ENCODE data around the gene TXLNB.
A peak's percentile ranks its signal among the peaks of the same experiment; 100 is the strongest.

Gene TXLNB

DNA sequence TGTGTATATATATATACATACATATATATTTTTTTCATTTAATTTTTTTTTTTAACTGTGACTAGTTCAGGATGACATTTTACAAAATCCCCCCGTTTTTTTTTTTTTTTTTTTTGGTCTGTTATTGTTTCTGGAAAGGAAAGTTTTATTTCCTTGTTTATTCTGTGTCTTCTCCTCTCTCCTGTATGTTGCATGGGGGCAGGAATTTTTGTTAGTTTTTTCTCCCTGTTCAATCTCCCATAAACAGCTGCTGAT is 32.4 kb upstream of the TXLNB start:
- Mint-ChIP-seq H3K27me3 (ENCODE audit: low read depth) (no peaks in the 10 kb centered on the region), H3K4me3 (peak overlapping the region; percentile 47), H3K36me3 (ENCODE audit: low read depth) (peaks cover 20% of the 10 kb centered on the region), H3K27ac (peak overlapping the region; percentile 98), H3K9me3 (peaks cover 21% of the 10 kb centered on the region), H3K4me1 (ENCODE audit: low read depth) (peaks cover 20% of the 10 kb centered on the region)

DNA sequence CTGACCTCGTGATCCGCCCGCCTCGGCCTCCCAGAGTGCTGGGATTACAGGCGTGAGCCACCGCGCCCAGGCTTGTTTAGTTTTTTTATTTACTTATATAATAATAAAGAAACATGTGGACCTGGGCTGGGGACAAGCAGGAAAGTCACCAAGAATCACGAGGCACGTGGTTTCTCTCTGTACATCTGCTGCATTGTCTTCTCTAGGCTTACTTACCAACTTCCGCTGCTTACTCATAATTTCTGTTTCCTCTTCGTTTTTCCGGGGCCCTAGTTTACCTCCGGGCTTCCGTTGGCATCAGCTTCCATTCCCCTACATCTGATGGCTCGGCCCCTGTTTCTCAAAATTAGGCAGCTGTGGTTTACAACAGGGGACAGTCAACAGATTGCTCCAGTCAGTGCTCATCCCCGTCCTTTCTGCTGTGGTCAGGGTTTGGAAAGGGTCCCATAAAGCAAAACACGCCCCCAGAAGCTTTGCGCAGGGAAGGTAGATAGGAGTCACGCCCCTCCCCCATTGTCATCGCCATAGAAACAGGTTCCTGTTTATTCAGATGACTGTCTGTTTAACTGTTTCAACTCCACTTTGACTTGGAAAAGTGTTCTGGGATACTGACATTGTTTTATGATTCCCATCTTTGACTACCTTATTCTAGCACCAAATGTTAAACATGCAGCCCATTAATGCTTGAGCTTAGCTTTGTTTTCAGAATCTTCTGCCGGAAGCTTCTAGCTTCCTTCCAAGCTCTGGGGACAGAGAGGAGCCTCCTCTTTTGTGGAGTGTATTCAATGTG is 31.9 kb upstream of the TXLNB start:
- peaks cover 20% of the 10 kb centered on the region for H3K4me1 Mint-ChIP-seq (ENCODE audit: low read depth)
- no peaks in the 10 kb centered on the region for H3K27me3 Mint-ChIP-seq (ENCODE audit: low read depth)
- H3K4me3 Mint-ChIP-seq = peak overlapping the region; percentile 83
- peak overlapping the region; percentile 98 for H3K27ac Mint-ChIP-seq
- H3K36me3 Mint-ChIP-seq (ENCODE audit: low read depth) = peaks cover 20% of the 10 kb centered on the region
- peaks cover 21% of the 10 kb centered on the region for H3K9me3 Mint-ChIP-seq

- peaks cover 22% of the 10 kb centered on the region for H3K36me3 Mint-ChIP-seq (ENCODE audit: low read depth)
- H3K27ac Mint-ChIP-seq = no peak overlapping the region
- peaks cover 22% of the 10 kb centered on the region for H3K4me1 Mint-ChIP-seq (ENCODE audit: low read depth)
- no peaks in the 10 kb centered on the region for H3K27me3 Mint-ChIP-seq (ENCODE audit: low read depth)
- no peak overlapping the region for H3K4me3 Mint-ChIP-seq
- H3K9me3 Mint-ChIP-seq = peaks cover 14% of the 10 kb centered on the region
Measured at GRCh38 chr6:139320081-139320480, 28.3 kb upstream of the TXLNB start.

DNA sequence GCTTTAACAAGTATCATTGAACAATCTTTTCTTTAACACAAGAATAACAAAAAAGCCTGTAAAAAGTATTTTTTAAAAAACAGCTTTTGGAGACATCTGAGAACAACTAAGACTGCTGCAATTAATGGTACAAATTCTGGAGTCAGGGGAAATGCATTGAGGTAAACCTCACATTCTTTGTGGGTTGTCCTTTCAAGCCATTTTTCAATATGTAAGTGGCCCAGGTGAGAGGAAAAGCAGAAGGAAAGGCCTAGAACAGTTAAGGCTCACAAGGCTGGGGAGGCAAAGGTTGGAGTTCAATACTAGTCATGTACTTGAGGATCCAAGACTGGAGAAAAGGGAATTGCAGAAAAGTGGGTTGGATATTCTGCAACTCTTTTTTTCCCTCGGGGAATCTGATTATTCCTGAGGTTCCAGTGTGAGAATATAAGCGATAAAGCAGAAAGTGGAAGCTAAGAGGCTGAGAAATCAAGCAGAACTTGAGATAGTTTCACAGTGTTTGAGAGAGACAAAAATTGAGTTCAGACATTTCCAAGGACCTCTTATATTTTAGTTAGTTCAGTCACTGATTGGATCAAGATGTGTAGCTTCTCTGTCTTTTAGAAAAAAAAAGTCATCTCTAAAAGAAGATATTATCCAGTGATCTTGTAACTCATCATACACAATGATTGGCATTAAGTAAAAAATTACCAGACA is 25.0 kb upstream of the TXLNB start:
- H3K4me1 Mint-ChIP-seq (ENCODE audit: low read depth) = peaks cover 11% of the 10 kb centered on the region
- H3K4me3 Mint-ChIP-seq = no peak overlapping the region
- H3K36me3 Mint-ChIP-seq (ENCODE audit: low read depth) = peaks cover 7% of the 10 kb centered on the region
- peaks cover 1% of the 10 kb centered on the region for H3K9me3 Mint-ChIP-seq
- H3K27ac Mint-ChIP-seq = no peak overlapping the region
- H3K27me3 Mint-ChIP-seq (ENCODE audit: low read depth) = no peaks in the 10 kb centered on the region

DNA sequence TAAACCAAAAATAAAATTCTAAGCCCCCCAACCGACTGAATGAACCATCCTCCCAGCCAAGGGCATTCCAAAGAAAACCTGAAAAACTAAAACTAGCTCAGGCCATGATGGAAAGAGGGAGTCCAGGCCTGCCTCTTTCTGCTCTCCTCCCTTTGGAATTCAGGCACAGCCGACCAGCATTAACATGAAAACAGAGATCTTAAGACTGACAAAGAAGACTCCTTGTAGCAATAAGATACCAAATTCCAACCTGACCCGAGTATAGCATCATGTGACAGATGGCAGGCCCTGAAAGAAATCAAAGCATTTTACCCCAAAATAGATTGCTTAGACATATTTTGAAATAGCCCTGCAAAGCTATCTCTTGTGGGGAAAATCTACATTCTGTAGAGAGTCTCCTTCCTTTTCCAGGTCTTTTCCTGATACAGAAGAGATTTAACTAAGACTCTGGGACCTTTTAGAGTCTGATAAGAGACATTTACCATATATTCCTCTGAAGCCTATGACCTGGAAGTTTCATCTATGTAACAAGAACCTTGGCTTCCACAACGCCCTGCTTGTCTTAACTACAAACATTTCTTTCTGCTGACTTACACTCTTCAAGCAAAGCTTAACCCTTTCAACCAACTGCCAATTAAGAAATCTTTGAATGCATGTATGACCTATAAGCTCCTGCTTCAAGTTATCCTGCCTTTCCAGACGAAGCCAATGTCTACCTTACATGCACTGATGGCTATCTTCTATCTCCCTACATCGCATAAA is 22.2 kb upstream of the TXLNB start:
- no peaks in the 10 kb centered on the region for H3K27me3 Mint-ChIP-seq (ENCODE audit: low read depth)
- H3K4me1 Mint-ChIP-seq (ENCODE audit: low read depth) = peaks cover 8% of the 10 kb centered on the region
- no peak overlapping the region for H3K27ac Mint-ChIP-seq
- H3K4me3 Mint-ChIP-seq = no peak overlapping the region
- H3K36me3 Mint-ChIP-seq (ENCODE audit: low read depth) = peaks cover 9% of the 10 kb centered on the region
- no peaks in the 10 kb centered on the region for H3K9me3 Mint-ChIP-seq

- peaks cover 9% of the 10 kb centered on the region for H3K36me3 Mint-ChIP-seq (ENCODE audit: low read depth)
- H3K27ac Mint-ChIP-seq = no peak overlapping the region
- no peaks in the 10 kb centered on the region for H3K9me3 Mint-ChIP-seq
- H3K27me3 Mint-ChIP-seq (ENCODE audit: low read depth) = no peaks in the 10 kb centered on the region
- H3K4me1 Mint-ChIP-seq (ENCODE audit: low read depth) = peaks cover 14% of the 10 kb centered on the region
- H3K4me3 Mint-ChIP-seq = no peak overlapping the region
Measured at GRCh38 chr6:139313229-139313628, 21.4 kb upstream of the TXLNB start.

- peaks cover 6% of the 10 kb centered on the region for H3K36me3 Mint-ChIP-seq (ENCODE audit: low read depth)
- no peak overlapping the region for H3K27ac Mint-ChIP-seq
- H3K4me3 Mint-ChIP-seq = no peak overlapping the region
- H3K4me1 Mint-ChIP-seq (ENCODE audit: low read depth) = peaks cover 14% of the 10 kb centered on the region
- no peaks in the 10 kb centered on the region for H3K9me3 Mint-ChIP-seq
- no peaks in the 10 kb centered on the region for H3K27me3 Mint-ChIP-seq (ENCODE audit: low read depth)
Measured at GRCh38 chr6:139311831-139312230, 20.0 kb upstream of the TXLNB start.

DNA sequence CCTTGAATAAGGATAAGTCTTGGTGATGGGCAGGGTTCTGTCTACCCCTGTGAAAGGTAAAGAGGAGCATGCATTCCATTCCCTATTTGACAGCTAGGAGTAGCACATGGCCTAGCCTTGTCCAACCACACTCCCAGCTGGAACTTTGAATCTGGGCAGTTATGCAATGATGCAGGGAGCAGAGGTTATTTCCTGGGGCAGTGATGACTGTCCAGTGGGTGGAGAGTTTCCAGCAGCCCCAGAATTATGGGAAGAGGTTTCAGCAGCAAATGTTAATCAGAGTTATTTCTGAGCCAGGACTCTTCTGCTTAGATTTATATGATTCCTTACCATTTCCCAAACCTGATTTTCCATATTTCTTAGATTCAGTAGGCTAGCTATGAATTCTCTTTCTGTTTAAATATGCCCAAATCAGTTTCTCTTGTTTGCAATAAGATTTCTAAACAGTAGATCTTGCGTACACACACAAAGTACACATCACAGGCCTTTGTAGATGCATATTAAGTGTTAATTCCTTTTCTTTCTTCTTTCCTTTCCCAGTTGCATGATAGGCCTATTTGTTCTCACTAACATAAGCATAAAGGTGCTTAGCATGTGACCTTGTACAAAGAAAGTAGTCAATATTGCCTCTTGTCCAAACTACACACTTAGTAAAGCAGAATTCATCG is 17.3 kb upstream of the TXLNB start:
- H3K4me3 Mint-ChIP-seq = no peak overlapping the region

GRCh38 chr6:139308286-139308916 is 16.6 kb upstream of the TXLNB start:
- H3K4me1 Mint-ChIP-seq (ENCODE audit: low read depth) = peaks cover 6% of the 10 kb centered on the region
- no peaks in the 10 kb centered on the region for H3K9me3 Mint-ChIP-seq
- H3K27me3 Mint-ChIP-seq (ENCODE audit: low read depth) = peaks cover 6% of the 10 kb centered on the region
- H3K4me3 Mint-ChIP-seq = no peak overlapping the region
- H3K36me3 Mint-ChIP-seq (ENCODE audit: low read depth) = peaks cover 2% of the 10 kb centered on the region
- H3K27ac Mint-ChIP-seq = no peak overlapping the region

More for the DNA sequence above, 17.3 kb upstream of the TXLNB start:
- Mint-ChIP-seq H3K27me3 (ENCODE audit: low read depth) (peaks cover 6% of the 10 kb centered on the region), H3K27ac (no peak overlapping the region), H3K4me1 (ENCODE audit: low read depth) (peaks cover 9% of the 10 kb centered on the region), H3K36me3 (ENCODE audit: low read depth) (peaks cover 2% of the 10 kb centered on the region), H3K9me3 (no peaks in the 10 kb centered on the region)

- H3K9me3 Mint-ChIP-seq = no peaks in the 10 kb centered on the region
- no peak overlapping the region for H3K4me3 Mint-ChIP-seq
- H3K4me1 Mint-ChIP-seq (ENCODE audit: low read depth) = peaks cover 8% of the 10 kb centered on the region
- peaks cover 6% of the 10 kb centered on the region for H3K27me3 Mint-ChIP-seq (ENCODE audit: low read depth)
- H3K36me3 Mint-ChIP-seq (ENCODE audit: low read depth) = peaks cover 2% of the 10 kb centered on the region
- H3K27ac Mint-ChIP-seq = no peak overlapping the region
Measured at GRCh38 chr6:139306291-139306981, 14.6 kb upstream of the TXLNB start.

GRCh38 chr6:139303185-139303584 is 11.4 kb upstream of the TXLNB start:
- peaks cover 2% of the 10 kb centered on the region for H3K4me1 Mint-ChIP-seq (ENCODE audit: low read depth)

DNA sequence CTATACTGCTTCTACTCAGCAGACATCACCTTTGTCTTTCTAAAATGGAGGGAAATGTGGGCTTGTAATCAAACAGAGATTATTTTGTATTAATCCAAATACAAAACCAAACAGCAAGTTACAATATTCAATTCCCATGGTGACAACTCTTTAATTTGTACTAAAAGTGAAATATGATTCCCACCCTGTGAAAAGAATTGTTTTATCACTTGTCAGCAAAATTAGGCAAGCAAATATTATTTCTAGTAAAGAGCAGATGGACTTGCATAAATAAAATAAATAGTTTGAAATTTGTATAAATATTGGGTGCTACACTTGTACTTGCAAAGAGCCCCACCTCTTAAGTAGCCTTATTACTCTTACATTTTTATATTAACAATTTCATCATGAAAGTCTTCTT is 6.1 kb upstream of the TXLNB start:
- Mint-ChIP-seq H3K36me3 (ENCODE audit: low read depth) (peaks cover 8% of the 10 kb centered on the region), H3K9me3 (peaks cover 12% of the 10 kb centered on the region), H3K4me1 (ENCODE audit: low read depth) (peaks cover 22% of the 10 kb centered on the region), H3K27ac (no peak overlapping the region), H3K4me3 (no peak overlapping the region), H3K27me3 (ENCODE audit: low read depth) (peaks cover 5% of the 10 kb centered on the region)

More at GRCh38 chr6:139303185-139303584, 11.4 kb upstream of the TXLNB start:
- Mint-ChIP-seq H3K27ac (no peak overlapping the region), H3K4me3 (no peak overlapping the region), H3K36me3 (ENCODE audit: low read depth) (peaks cover 2% of the 10 kb centered on the region), H3K27me3 (ENCODE audit: low read depth) (peaks cover 11% of the 10 kb centered on the region), H3K9me3 (no peaks in the 10 kb centered on the region)

DNA sequence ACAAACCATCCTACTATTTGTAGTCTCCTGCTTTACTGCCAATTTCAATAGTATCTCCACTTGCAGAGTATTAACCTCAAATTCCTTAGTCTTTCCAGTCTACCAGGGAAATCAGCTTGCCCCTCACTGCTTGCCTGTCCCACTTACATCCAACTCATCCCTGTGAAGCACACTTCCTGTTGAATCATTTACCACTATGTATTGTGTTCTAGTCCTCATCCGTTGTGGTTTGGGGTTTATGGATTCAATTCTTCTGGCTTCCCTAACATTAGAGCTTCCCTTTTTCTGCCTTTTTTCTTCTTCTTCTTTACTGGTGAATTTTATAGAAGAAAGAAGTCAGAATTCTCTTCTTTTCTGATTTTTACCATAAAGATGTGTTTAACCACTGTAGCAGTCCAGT is 5.1 kb upstream of the TXLNB start:
- Mint-ChIP-seq H3K27me3 (ENCODE audit: low read depth) (peaks cover 5% of the 10 kb centered on the region), H3K9me3 (peaks cover 12% of the 10 kb centered on the region), H3K27ac (no peak overlapping the region), H3K4me3 (no peak overlapping the region), H3K36me3 (ENCODE audit: low read depth) (peaks cover 8% of the 10 kb centered on the region), H3K4me1 (ENCODE audit: low read depth) (peaks cover 31% of the 10 kb centered on the region)
